ENCODE data around the gene TSPO2. TPM values are rescaled to one million over a fixed set of nuclear protein-coding genes. Genes with fewer than 3 reads are reported as not detected.
A peak's percentile ranks its signal among the peaks of the same experiment; 100 is the strongest.

TSPO2 gene
- total and polyA plus RNA-seq, 2 of the 13 experiments (the other 11 are each of a cell fraction or from before 2014, with no cell fraction given) = 0.55 TPM; not detected in 1

GRCh38 chr6:41071923-41072835, 29.9 kb downstream of the TSPO2 start, which contains the start of gene OARD1 (continued):
- TF ChIP-seq, protein P1, sequence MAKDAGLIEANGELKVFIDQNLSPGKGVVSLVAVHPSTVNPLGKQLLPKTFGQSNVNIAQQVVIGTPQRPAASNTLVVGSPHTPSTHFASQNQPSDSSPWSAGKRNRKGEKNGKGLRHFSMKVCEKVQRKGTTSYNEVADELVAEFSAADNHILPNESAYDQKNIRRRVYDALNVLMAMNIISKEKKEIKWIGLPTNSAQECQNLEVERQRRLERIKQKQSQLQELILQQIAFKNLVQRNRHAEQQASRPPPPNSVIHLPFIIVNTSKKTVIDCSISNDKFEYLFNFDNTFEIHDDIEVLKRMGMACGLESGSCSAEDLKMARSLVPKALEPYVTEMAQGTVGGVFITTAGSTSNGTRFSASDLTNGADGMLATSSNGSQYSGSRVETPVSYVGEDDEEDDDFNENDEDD (CRISPR knock-in tag; IDR thresholded peaks at IDR 0.05; ENCODE audit: borderline replicate concordance) = peak; percentile 97
- TF ChIP-seq ZNF230 (CRISPR knock-in tag; IDR thresholded peaks at IDR 0.05) (peak; percentile 94), ZMAT5 (CRISPR knock-in tag; IDR thresholded peaks at IDR 0.05; ENCODE audit: borderline replicate concordance, low read depth) (no peak), CHD2 (IDR thresholded peaks at IDR 0.05; ENCODE audit: low read depth, low read length) (peak; percentile 20; the same call in 1 of the 2 replicates), JARID2 (CRISPR knock-in tag; IDR thresholded peaks at IDR 0.05; ENCODE audit: insufficient replicate concordance) (no peak), PRPF4 (IDR thresholded peaks at IDR 0.05; ENCODE audit: low read depth, low read length, poor library complexity, severe bottlenecking) (no peak), SP5 (CRISPR knock-in tag; IDR thresholded peaks at IDR 0.05; ENCODE audit: borderline replicate concordance, low read depth) (peak; percentile 54; the same call in 1 of the 2 replicates), THAP9 (CRISPR knock-in tag; IDR thresholded peaks at IDR 0.05; ENCODE audit: borderline replicate concordance) (peak; percentile 100), GRHL1 (CRISPR knock-in tag; conservative IDR thresholded peaks at IDR 0.05) (no peak), IKZF4 (CRISPR knock-in tag; IDR thresholded peaks at IDR 0.05; ENCODE audit: borderline replicate concordance, low read depth, not compliant biosample characterization) (no peak), ZNF337 (CRISPR knock-in tag; IDR thresholded peaks at IDR 0.05; ENCODE audit: borderline replicate concordance, low read depth) (no peak; the same call in 1 of the 2 replicates), ZFP1 (CRISPR knock-in tag; IDR thresholded peaks at IDR 0.05) (no peak), NR2F1 (CRISPR knock-in tag; IDR thresholded peaks at IDR 0.05) (no peak), MTF1 (CRISPR knock-in tag; IDR thresholded peaks at IDR 0.05) (no peak), U2AF2 (IDR thresholded peaks at IDR 0.05; ENCODE audit: low read depth, low read length) (peak; percentile 21; the same call in 1 of the 2 replicates), ZNF781 (CRISPR knock-in tag; IDR thresholded peaks at IDR 0.05; ENCODE audit: borderline replicate concordance, not compliant biosample characterization) (peak; percentile 62)
- TF ChIP-seq, protein P2, sequence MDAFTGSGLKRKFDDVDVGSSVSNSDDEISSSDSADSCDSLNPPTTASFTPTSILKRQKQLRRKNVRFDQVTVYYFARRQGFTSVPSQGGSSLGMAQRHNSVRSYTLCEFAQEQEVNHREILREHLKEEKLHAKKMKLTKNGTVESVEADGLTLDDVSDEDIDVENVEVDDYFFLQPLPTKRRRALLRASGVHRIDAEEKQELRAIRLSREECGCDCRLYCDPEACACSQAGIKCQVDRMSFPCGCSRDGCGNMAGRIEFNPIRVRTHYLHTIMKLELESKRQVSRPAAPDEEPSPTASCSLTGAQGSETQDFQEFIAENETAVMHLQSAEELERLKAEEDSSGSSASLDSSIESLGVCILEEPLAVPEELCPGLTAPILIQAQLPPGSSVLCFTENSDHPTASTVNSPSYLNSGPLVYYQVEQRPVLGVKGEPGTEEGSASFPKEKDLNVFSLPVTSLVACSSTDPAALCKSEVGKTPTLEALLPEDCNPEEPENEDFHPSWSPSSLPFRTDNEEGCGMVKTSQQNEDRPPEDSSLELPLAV (CRISPR knock-in tag; conservative IDR thresholded peaks at IDR 0.05; ENCODE audit: low read depth) = no peak
- TF ChIP-seq, protein P3, sequence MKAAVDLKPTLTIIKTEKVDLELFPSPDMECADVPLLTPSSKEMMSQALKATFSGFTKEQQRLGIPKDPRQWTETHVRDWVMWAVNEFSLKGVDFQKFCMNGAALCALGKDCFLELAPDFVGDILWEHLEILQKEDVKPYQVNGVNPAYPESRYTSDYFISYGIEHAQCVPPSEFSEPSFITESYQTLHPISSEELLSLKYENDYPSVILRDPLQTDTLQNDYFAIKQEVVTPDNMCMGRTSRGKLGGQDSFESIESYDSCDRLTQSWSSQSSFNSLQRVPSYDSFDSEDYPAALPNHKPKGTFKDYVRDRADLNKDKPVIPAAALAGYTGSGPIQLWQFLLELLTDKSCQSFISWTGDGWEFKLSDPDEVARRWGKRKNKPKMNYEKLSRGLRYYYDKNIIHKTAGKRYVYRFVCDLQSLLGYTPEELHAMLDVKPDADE (CRISPR knock-in tag; IDR thresholded peaks at IDR 0.05) = 0 out of 2 replicates have a peak, but pooled peaks have one; percentile 32

Data from HepG2 (cell line).